H1 (cell line): ENCODE data around the gene TMCC3.

Experiments used
- ATF3 ChIP-seq: IDR thresholded peaks from 2 replicates; pipeline ENCODE4 v1.6.1; 2011; ENCODE audit warnings: low read depth, mild to moderate bottlenecking, low read length; ENCODE audit not compliant: insufficient read depth
- CHD1 ChIP-seq: IDR thresholded peaks from 2 replicates; pipeline ENCODE4 v1.6.1; 2012; ENCODE audit warnings: low read depth, low read length, improper control_type of control experiment
- CTCF ChIP-seq, 3 experiments: IDR thresholded peaks; 1 replicate in 2 of 3; 2 replicates in 1 of 3; pipeline versions ENCODE4 v1.5.1 to v1.6.1; 2011; ENCODE audit warnings: low read length in 3 of 3, mild to moderate bottlenecking in 3 of 3, inconsistent platforms in 2 of 3, low read depth in 1 of 3, moderate library complexity in 1 of 3; ENCODE audit not compliant: insufficient read depth in 1 of 3; ENCODE audit errors: control extremely low read depth in 1 of 3
- EP300 ChIP-seq, 2 experiments: IDR thresholded peaks; 1 replicate in 1 of 2; 2 replicates in 1 of 2; pipeline ENCODE4 v1.6.1; 2011 to 2012; ENCODE audit warnings: low read depth in 2 of 2, low read length in 2 of 2, mild to moderate bottlenecking in 2 of 2, borderline replicate concordance in 1 of 2, inconsistent platforms in 1 of 2, moderate library complexity in 1 of 2
- EZH2 ChIP-seq: fragments of 200-600 bp; sonication (generic); IDR thresholded peaks from 2 replicates; pipeline ENCODE4 v1.7.1; 2012; ENCODE audit warnings: low read depth, mild to moderate bottlenecking, moderate library complexity, low read length, inconsistent platforms; ENCODE audit not compliant: severe bottlenecking
- MAFK ChIP-seq: IDR thresholded peaks from 2 replicates; pipeline ENCODE4 v1.6.1; 2012; ENCODE audit warnings: low read depth, mild to moderate bottlenecking, improper control_type of control experiment, low read length
- POLR2AphosphoS5 ChIP-seq: IDR thresholded peaks from 2 replicates; pipeline ENCODE4 v1.6.1; 2011; ENCODE audit warnings: low read depth, low read length
- SP1 ChIP-seq: IDR thresholded peaks from 2 replicates; pipeline ENCODE4 v1.6.1; 2011; ENCODE audit warnings: low read depth, low read length
- SP2 ChIP-seq: IDR thresholded peaks from 2 replicates; pipeline ENCODE4 v1.6.1; 2012; ENCODE audit warnings: mild to moderate bottlenecking, low read length, inconsistent platforms
- SRF ChIP-seq: IDR thresholded peaks from 2 replicates; pipeline ENCODE4 v1.6.1; 2011; ENCODE audit warnings: mild to moderate bottlenecking, low read depth, low read length, moderate library complexity

GRCh38 chr12:94609917-94610443 lies 40.4 kb downstream of the TMCC3 start:
- TF ChIP-seq SP2 (no peak), CHD1 (no peak), MAFK (no peak), POLR2AphosphoS5 (no peak), EZH2 (no peak), ATF3 (no peak), SRF (no peak), SP1 (no peak), CTCF (IDR thresholded peaks at IDR 0.05; ENCODE audit: control extremely low read depth in 1 of 3, insufficient read depth in 1 of 3, low read depth in 1 of 3, low read length in 3 of 3) (no peak), EP300 (IDR thresholded peaks at IDR 0.05; ENCODE audit: borderline replicate concordance in 1 of 2, low read depth in 2 of 2, low read length in 2 of 2) (no peak)
